Neural progenitor cell (in vitro differentiated cells): ENCODE measurements around the gene SGTA. TPM values are rescaled to one million over a fixed set of nuclear protein-coding genes. Genes with fewer than 3 reads are reported as not detected.

Experiments used
- DNase-seq: peaks from one replicate; pipeline ENCODE4 v3.0.0-alpha.2; 2016; ENCODE audit warnings: low spot score
- H2AFZ ChIP-seq: fragments of 200-600 bp; sonication (generic); replicated peaks from 2 replicates; pipeline ENCODE4 v1.6.1; 2016; ENCODE audit warnings: antibody characterized with exemption
- H3F3A ChIP-seq: fragments of 200-600 bp; sonication (generic); 2 replicates; pipeline ENCODE4 v1.6.1; 2016; ENCODE audit warnings: antibody characterized with exemption, low read depth
- H3K27ac ChIP-seq: fragments of 200-600 bp; sonication (generic); 2 replicates; pipeline ENCODE4 v1.5.1; 2016; ENCODE audit warnings: mild to moderate bottlenecking
- H3K27me3 ChIP-seq: fragments of 200-600 bp; sonication (generic); 2 replicates; pipeline ENCODE4 v1.6.1; 2016; ENCODE audit warnings: mild to moderate bottlenecking, moderate library complexity
- H3K36me3 ChIP-seq: fragments of 200-600 bp; sonication (generic); 2 replicates; pipeline ENCODE4 v1.5.1; 2016
- H3K4me1 ChIP-seq: fragments of 200-600 bp; sonication (generic); 2 replicates; pipeline ENCODE4 v1.6.1; 2016; ENCODE audit warnings: mixed run types
- H3K4me2 ChIP-seq: fragments of 200-600 bp; sonication (generic); 2 replicates; pipeline ENCODE4 v1.6.1; 2016
- H3K4me3 ChIP-seq: fragments of 200-600 bp; sonication (generic); 2 replicates; pipeline ENCODE4 v1.5.1; 2016
- H3K79me2 ChIP-seq: fragments of 200-600 bp; sonication (generic); 2 replicates; pipeline ENCODE4 v1.6.1; 2016; ENCODE audit warnings: low read depth
- H3K9ac ChIP-seq: fragments of 200-600 bp; sonication (generic); 2 replicates; pipeline ENCODE4 v1.6.1; 2016
- H3K9me3 ChIP-seq: fragments of 200-600 bp; sonication (generic); 2 replicates; pipeline ENCODE4 v1.5.1; 2016; ENCODE audit warnings: low read depth
- H4K20me1 ChIP-seq: fragments of 200-600 bp; sonication (generic); 2 replicates; pipeline ENCODE4 v1.6.1; 2016; ENCODE audit warnings: low read depth
- H3K27ac Mint-ChIP-seq: 3 replicates; pipeline ENCODE4 v1.8.0; 2021; ENCODE audit warnings: mixed read lengths
- H3K27me3 Mint-ChIP-seq: 2 replicates; pipeline ENCODE4 v1.8.0; 2022; ENCODE audit warnings: low read depth, mild to moderate bottlenecking, inconsistent platforms, moderate library complexity, mixed read lengths; ENCODE audit not compliant: insufficient read depth
- H3K36me3 Mint-ChIP-seq: 3 replicates; pipeline ENCODE4 v1.8.0; 2021; ENCODE audit warnings: mixed read lengths
- H3K4me1 Mint-ChIP-seq: 3 replicates; pipeline ENCODE4 v1.8.0; 2021; ENCODE audit warnings: mixed read lengths
- H3K4me3 Mint-ChIP-seq: 3 replicates; pipeline ENCODE4 v1.8.0; 2021; ENCODE audit warnings: mild to moderate bottlenecking, moderate library complexity, mixed read lengths
- H3K9me3 Mint-ChIP-seq: 3 replicates; pipeline ENCODE4 v1.8.0; 2020; ENCODE audit warnings: mixed read lengths
- EZH2 ChIP-seq: fragments of 200-600 bp; sonication (generic); IDR thresholded peaks from 2 replicates; pipeline ENCODE4 v1.6.1; 2017; ENCODE audit warnings: antibody characterized with exemption, mild to moderate bottlenecking, moderate library complexity
- EZH2phosphoT487 ChIP-seq: fragments of 200-600 bp; sonication (generic); IDR thresholded peaks from 2 replicates; pipeline ENCODE4 v1.6.1; 2017; ENCODE audit warnings: antibody characterized with exemption
- total RNA-seq: library from RNA; depleted of rRNA; stranded (reverse); fragments of >200 nt; gene quantifications from 2 replicates; pipeline ENCODE4 v1.2.3, GENCODE V29; 2015; ENCODE audit warnings: low replicate concordance
- TF ChIP-seq, protein P1 (sequence below): fragments of 200-600 bp; sonication (generic); IDR thresholded peaks from 2 replicates; pipeline ENCODE4 v1.5.1; 2017; ENCODE audit warnings: antibody characterized with exemption, mild to moderate bottlenecking

The SGTA gene
- total RNA-seq, 1 donor from 2014 or later = 30.9 TPM

- Mint-ChIP-seq H3K27me3 (peaks cover 5% of the 10 kb centered on the region), H3K4me3 (peak overlapping the region; percentile 58), H3K4me1 (peaks cover 27% of the 10 kb centered on the region), H3K36me3 (peaks cover 9% of the 10 kb centered on the region), H3K27ac (no peak overlapping the region), H3K9me3 (no peaks in the 10 kb centered on the region)
- Histone ChIP-seq H3K36me3 (no peaks in the 10 kb centered on the region), H3K4me3 (no peak overlapping the region), H3K4me2 (no peak overlapping the region), H3K9me3 (no peaks in the 10 kb centered on the region), H3K9ac (no peak overlapping the region), H2AFZ (no peak overlapping the region), H3K27me3 (no peaks in the 10 kb centered on the region), H3K79me2 (peaks cover 53% of the 10 kb centered on the region), H3K4me1 (peaks cover 7% of the 10 kb centered on the region), H3F3A (peaks cover 17% of the 10 kb centered on the region), H3K27ac (no peak overlapping the region), H4K20me1 (peaks cover 45% of the 10 kb centered on the region)
- TF ChIP-seq, protein P1, sequence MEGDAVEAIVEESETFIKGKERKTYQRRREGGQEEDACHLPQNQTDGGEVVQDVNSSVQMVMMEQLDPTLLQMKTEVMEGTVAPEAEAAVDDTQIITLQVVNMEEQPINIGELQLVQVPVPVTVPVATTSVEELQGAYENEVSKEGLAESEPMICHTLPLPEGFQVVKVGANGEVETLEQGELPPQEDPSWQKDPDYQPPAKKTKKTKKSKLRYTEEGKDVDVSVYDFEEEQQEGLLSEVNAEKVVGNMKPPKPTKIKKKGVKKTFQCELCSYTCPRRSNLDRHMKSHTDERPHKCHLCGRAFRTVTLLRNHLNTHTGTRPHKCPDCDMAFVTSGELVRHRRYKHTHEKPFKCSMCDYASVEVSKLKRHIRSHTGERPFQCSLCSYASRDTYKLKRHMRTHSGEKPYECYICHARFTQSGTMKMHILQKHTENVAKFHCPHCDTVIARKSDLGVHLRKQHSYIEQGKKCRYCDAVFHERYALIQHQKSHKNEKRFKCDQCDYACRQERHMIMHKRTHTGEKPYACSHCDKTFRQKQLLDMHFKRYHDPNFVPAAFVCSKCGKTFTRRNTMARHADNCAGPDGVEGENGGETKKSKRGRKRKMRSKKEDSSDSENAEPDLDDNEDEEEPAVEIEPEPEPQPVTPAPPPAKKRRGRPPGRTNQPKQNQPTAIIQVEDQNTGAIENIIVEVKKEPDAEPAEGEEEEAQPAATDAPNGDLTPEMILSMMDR = no peak
- TF ChIP-seq EZH2phosphoT487 (no peak), EZH2 (no peak)
- DNase-seq = no peak
Measured at GRCh38 chr19:2788237-2788636, 5.2 kb upstream of the SGTA start.

DNA sequence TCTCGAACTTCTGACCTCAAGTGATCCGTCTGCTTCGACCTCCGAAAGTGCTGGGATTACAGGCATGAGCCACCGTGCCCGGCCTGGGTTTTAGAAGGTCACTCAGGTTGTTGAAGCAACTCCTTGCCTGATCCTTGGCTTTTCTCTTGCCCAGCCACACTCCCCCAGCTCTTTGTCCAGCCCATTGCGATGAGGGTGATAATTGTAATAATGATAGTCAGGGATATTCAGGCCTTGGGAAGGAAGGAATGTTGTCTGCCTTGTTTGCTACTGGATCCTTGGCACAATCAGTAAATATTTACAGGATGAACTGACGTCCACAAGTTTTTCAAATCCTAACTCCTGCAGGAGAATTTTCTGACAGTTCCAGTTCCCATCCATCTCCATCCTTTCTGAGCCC is 4.0 kb upstream of the SGTA start:
- Histone ChIP-seq H3K4me2 (peak overlapping the region; percentile 42), H3K4me3 (no peak overlapping the region), H4K20me1 (peaks cover 53% of the 10 kb centered on the region), H3K4me1 (peaks cover 7% of the 10 kb centered on the region), H2AFZ (no peak overlapping the region), H3K36me3 (no peaks in the 10 kb centered on the region), H3K27ac (no peak overlapping the region), H3F3A (peaks cover 17% of the 10 kb centered on the region), H3K79me2 (peaks cover 62% of the 10 kb centered on the region), H3K9me3 (no peaks in the 10 kb centered on the region), H3K27me3 (no peaks in the 10 kb centered on the region), H3K9ac (no peak overlapping the region)
- no peak for DNase-seq
- Mint-ChIP-seq H3K27ac (no peak overlapping the region), H3K27me3 (peaks cover 8% of the 10 kb centered on the region), H3K36me3 (peaks cover 9% of the 10 kb centered on the region), H3K4me3 (peak overlapping the region; percentile 94), H3K4me1 (peaks cover 31% of the 10 kb centered on the region), H3K9me3 (no peaks in the 10 kb centered on the region)
- TF ChIP-seq EZH2phosphoT487 (no peak), EZH2 (no peak)
- TF ChIP-seq, protein P1 = no peak

- Mint-ChIP-seq H3K4me3 (peak within 1 kb of the TSS; percentile 94), H3K27me3 (peaks cover 8% of the 10 kb centered on the region), H3K9me3 (no peaks in the 10 kb centered on the region), H3K36me3 (peaks cover 6% of the 10 kb centered on the region), H3K27ac (peak within 1 kb of the TSS; percentile 90), H3K4me1 (peaks cover 42% of the 10 kb centered on the region)
- no peaks in the 10 kb centered on the region for H3K27me3 ChIP-seq
- H3K4me2 ChIP-seq = peak within 1 kb of the TSS; percentile 99
- H3K27ac ChIP-seq = peak within 1 kb of the TSS; percentile 43
- H3K4me3 ChIP-seq = peak within 1 kb of the TSS; percentile 93
- TF ChIP-seq EZH2 = no peak
- TF ChIP-seq, protein P1 = no peak
- TF ChIP-seq EZH2phosphoT487 = no peak
- H3K9ac ChIP-seq = peak within 1 kb of the TSS; percentile 97
- peaks cover 17% of the 10 kb centered on the region for H3F3A ChIP-seq
- H4K20me1 ChIP-seq = peaks cover 60% of the 10 kb centered on the region
- DNase-seq = peak; percentile 100
- H3K9me3 ChIP-seq = no peaks in the 10 kb centered on the region
- peaks cover 7% of the 10 kb centered on the region for H3K4me1 ChIP-seq
- peaks cover 77% of the 10 kb centered on the region for H3K79me2 ChIP-seq
- peak within 1 kb of the TSS; percentile 93 for H2AFZ ChIP-seq
- H3K36me3 ChIP-seq = no peaks in the 10 kb centered on the region
Measured at GRCh38 chr19:2785244-2785997, 2.3 kb upstream of the SGTA start, which contains the start of gene THOP1. Gene THOP1 (plus strand): TSS chr19:2785503. CDS start chr19:2785663, 160 bp downstream.
